ENCODE measurements around the gene FARSB.

DNA sequence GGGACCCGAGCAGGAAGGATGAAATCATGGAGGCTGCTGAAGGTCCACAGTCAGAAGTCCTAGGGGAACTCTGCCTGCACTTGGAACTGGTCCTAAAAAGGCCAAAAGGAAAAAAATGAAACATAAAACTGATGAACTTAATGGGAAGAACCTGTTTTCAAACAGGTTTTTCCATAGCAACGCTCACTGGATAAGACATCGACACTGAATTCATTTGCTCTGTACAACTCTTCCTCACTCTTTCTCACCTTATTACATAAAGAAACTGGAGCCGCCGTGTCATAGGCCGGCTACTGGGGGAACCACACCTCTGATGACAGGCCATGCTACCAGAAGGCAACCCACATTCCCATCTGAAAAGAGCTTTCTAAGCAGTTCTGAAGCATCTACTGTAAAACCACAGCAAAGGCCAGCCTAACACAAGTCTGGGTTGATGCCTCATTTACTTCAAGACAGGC is 83.6 kb downstream of the FARSB start:
- TF ChIP-seq, protein P1, sequence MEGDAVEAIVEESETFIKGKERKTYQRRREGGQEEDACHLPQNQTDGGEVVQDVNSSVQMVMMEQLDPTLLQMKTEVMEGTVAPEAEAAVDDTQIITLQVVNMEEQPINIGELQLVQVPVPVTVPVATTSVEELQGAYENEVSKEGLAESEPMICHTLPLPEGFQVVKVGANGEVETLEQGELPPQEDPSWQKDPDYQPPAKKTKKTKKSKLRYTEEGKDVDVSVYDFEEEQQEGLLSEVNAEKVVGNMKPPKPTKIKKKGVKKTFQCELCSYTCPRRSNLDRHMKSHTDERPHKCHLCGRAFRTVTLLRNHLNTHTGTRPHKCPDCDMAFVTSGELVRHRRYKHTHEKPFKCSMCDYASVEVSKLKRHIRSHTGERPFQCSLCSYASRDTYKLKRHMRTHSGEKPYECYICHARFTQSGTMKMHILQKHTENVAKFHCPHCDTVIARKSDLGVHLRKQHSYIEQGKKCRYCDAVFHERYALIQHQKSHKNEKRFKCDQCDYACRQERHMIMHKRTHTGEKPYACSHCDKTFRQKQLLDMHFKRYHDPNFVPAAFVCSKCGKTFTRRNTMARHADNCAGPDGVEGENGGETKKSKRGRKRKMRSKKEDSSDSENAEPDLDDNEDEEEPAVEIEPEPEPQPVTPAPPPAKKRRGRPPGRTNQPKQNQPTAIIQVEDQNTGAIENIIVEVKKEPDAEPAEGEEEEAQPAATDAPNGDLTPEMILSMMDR (conservative IDR thresholded peaks at IDR 0.05; ENCODE audit: low read depth, low read length): no peak
- no peak for TF ChIP-seq EZH2 (IDR thresholded peaks at IDR 0.05; ENCODE audit: low read length, unreplicated experiment)
